Duodenal mucosa (tissue), 2 donors: ENCODE results near the gene BCO1.
A peak's percentile ranks its signal among the peaks of the same experiment; 100 is the strongest.

ENCODE experiments used
- H3K27ac ChIP-seq: one replicate; pipeline ENCODE4 v1.7.0; 2013; ENCODE audit warnings: low read depth, low read length
- H3K27me3 ChIP-seq, 2 donors: one replicate each; pipeline ENCODE4 v1.7.0; 2013; ENCODE audit warnings: low read length in 2 of 2, control low read depth in 1 of 2; ENCODE audit not compliant: insufficient read depth in 2 of 2, control insufficient read depth in 1 of 2
- H3K36me3 ChIP-seq, 2 donors: one replicate each; pipeline ENCODE4 v1.7.0; 2013; ENCODE audit warnings: low read length in 2 of 2, control low read depth in 1 of 2; ENCODE audit not compliant: insufficient read depth in 2 of 2, control insufficient read depth in 1 of 2
- H3K4me1 ChIP-seq, 2 donors: one replicate each; pipeline ENCODE4 v1.7.0; 2013; ENCODE audit warnings: low read length in 2 of 2, control low read depth in 1 of 2; ENCODE audit not compliant: insufficient read depth in 2 of 2, control insufficient read depth in 1 of 2
- H3K4me3 ChIP-seq, 2 donors: one replicate each; pipeline ENCODE4 v1.7.0; 2013; ENCODE audit warnings: low read length in 2 of 2, low read depth in 1 of 2
- H3K9ac ChIP-seq, 2 donors: one replicate each; pipeline ENCODE4 v1.7.0; 2013; ENCODE audit warnings: low read length in 2 of 2, low read depth in 1 of 2
- H3K9me3 ChIP-seq, 2 donors: one replicate each; pipeline ENCODE4 v1.7.0; 2013; ENCODE audit warnings: low read length in 2 of 2, control low read depth in 1 of 2; ENCODE audit not compliant: control insufficient read depth in 1 of 2

Gene BCO1

DNA sequence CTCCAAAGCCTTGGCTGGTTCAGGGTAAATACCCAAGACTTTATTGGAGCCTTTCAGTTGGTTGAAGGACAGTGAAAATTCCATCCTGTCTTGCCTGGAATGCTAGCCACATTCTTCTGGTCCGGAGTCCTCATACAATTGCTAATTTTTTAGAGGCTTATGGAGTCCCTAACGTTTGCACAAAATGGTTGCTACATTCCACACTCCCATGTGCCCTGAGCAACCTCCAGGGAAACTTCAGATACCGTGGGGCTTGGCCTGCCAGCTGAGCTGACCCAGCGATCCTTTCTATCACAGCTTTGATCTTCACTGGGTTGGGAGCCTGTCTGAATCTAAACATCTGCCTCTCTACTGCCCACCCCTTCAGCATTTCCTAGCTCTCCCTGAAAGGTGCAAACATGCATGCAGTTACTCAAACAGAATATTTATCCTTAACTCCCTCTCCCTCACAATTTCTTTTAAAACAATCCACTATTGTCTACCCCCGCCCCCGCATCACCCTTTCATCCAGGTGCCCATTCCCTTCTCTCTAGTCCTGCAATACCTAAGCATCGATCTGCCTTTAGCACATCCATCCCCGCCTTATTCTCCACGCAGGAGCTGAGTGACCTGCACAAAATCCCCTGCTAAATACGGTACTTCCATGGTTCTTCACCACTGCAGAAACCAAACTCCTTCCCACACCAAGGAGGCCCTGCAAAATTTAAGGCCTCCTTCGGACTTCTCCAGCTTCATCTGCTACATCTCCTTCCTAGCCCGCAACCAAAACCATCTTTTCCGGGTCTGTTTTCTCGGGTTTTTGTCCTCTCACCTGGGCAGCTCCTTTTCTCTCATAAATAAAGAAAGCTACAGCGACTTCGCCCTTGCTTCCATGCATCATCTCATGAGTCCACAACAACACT lies 75.5 kb downstream of the BCO1 start:
- peaks cover 19 to 20% of the 10 kb centered on the region in 2 donors for H3K4me1 ChIP-seq
- H3K27ac ChIP-seq: no peak overlapping the region
- H3K36me3 ChIP-seq: peaks cover 0 to 4% of the 10 kb centered on the region in 2 donors
- H3K4me3 ChIP-seq: peak overlapping the region; percentile 80 to 93
- H3K9ac ChIP-seq: peak overlapping the region; percentile 45 to 82
- H3K27me3 ChIP-seq: no peaks in the 10 kb centered on the region
- H3K9me3 ChIP-seq: no peaks in the 10 kb centered on the region

DNA sequence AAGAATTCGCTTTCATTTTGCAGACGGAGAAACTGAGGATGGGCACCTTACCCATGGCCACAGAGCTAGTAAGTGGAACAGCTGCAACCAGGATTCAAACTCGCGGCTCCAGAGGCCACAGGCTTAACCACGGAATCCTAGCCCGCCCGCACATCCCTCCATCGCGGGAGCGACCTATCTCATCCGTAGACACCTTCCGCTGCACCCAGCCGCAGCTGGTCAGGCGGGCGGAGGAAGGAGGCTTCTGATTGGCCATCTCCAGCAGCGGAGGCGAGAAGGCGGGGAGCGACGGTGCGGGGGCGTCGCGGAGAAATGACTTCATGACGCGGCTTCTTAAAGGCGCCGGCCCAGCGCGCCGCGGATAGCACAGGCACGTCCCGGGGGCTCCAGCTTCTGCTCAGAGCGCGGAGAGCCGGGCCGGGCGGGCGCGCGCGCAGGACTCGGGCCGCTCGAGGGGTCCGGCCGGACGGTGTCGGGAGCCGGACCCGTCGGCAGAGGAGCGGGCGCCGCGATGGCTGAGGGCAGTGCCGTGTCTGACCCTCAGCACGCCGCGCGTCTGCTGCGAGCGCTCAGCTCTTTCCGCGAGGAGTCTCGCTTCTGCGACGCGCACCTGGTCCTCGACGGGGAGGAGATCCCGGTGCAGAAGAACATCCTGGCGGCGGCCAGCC lies 76.2 kb downstream of the BCO1 start, which contains the start of gene GAN:
Gene GAN, plus strand, starts transcription at position 360 of the 668 bp plus-strand sequence. Its CDS starts 152 bp downstream, at position 512.
- Histone ChIP-seq H3K4me3 (peak within 1 kb of the TSS; percentile 80 to 93), H3K9me3 (no peaks in the 10 kb centered on the region), H3K27ac (peak within 1 kb of the TSS; percentile 83), H3K4me1 (peaks cover 20 to 25% of the 10 kb centered on the region in 2 donors), H3K27me3 (no peaks in the 10 kb centered on the region), H3K36me3 (peaks cover 0 to 4% of the 10 kb centered on the region in 2 donors), H3K9ac (peak within 1 kb of the TSS; percentile 80 to 82)

DNA sequence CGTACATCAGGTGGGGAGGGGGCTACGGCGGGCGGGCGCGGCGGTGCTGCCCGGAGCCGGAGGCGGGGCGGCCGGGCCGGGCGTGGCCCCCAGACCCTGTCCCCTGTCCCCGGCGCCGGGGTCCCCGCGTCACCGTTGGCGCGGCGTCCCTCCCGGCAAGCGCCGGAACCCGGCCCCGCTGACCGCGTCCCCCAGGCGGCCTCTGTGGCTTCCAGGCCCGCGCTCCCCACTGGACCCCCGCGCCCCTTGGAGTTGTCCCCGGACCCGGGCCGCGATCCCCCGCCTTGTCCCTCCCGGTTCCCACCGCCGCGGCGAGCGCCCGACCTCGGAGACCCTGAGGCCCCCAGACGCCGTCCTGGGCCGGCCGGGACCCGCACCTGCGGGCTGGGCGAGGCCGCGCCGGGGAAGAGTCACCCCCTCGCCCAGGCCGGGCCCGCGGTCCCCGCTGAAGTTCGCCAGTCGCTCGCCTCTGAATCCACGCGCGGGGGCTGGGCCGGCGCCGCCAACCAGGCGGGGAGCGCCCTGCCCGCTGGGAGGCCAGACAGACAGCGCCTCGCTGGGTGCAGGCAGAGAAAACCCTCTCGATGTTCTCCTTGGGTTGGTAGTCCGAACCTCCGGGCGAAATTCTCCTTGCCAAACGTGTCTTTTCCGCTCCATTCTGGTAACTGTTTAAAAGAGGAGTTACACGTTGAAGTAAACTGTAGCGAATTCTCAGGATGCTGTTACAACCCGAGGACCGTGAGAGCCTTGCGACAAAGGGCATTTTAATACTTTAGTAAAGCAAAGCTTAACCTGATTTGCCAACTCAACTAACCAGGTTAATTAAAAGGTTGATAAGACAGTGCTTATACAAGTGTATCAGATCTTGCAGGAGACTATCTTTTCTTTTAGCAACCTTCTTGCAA lies 77.0 kb downstream of the BCO1 start:
- H3K4me3 ChIP-seq: peak overlapping the region; percentile 80 to 93
- peak overlapping the region; percentile 83 for H3K27ac ChIP-seq
- H3K9me3 ChIP-seq: no peaks in the 10 kb centered on the region
- H3K36me3 ChIP-seq: peaks cover 0 to 4% of the 10 kb centered on the region in 2 donors
- no peaks in the 10 kb centered on the region for H3K27me3 ChIP-seq
- H3K4me1 ChIP-seq: peaks cover 20 to 28% of the 10 kb centered on the region in 2 donors
- H3K9ac ChIP-seq: peak overlapping the region; percentile 80 to 82

DNA sequence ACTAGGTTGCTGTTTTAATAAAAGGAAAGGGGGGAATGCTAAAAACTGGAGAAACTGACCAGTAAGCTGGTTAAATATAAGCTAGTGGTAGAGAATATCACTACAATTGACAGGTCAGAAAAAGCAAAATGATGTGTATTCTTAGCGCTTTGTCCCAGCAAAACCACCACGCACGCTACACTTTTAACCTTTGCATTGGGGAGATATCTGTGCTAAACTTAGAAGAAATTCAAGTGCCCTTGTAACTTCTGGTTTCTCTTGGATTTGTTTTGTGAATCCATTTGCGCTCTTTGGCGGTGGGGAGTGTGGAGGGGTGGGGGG lies 77.6 kb downstream of the BCO1 start:
- peak overlapping the region; percentile 80 to 93 for H3K4me3 ChIP-seq
- no peaks in the 10 kb centered on the region for H3K27me3 ChIP-seq
- peak overlapping the region; percentile 80 to 82 for H3K9ac ChIP-seq
- H3K27ac ChIP-seq: no peak overlapping the region
- peaks cover 20 to 27% of the 10 kb centered on the region in 2 donors for H3K4me1 ChIP-seq
- H3K36me3 ChIP-seq: peaks cover 0 to 4% of the 10 kb centered on the region in 2 donors
- H3K9me3 ChIP-seq: no peaks in the 10 kb centered on the region

DNA sequence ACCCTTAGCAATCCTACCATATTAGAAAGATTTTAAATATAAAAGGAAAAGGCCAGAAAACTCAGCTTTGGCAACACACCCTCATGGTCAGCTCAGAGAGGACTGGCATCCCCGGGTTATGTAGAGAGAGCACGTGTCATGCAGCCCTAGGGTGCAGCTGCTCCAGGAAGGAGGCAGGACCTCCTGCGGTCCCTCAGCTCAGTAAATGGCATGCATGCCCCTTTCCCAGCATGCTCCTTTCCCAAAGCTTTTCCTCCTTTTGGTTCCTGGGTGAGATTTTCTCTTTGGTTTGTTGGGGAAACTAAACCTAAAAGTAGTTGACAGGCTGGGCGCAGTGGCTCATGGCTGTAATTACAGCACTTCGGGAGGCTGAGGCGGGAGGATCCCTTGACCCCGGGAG lies 80.2 kb downstream of the BCO1 start:
- Histone ChIP-seq H3K4me1 (peaks cover 10 to 18% of the 10 kb centered on the region in 2 donors), H3K36me3 (peaks cover 0 to 2% of the 10 kb centered on the region in 2 donors), H3K9me3 (no peaks in the 10 kb centered on the region), H3K27me3 (no peaks in the 10 kb centered on the region), H3K27ac (no peak overlapping the region), H3K9ac (no peak overlapping the region), H3K4me3 (no peak overlapping the region)

DNA sequence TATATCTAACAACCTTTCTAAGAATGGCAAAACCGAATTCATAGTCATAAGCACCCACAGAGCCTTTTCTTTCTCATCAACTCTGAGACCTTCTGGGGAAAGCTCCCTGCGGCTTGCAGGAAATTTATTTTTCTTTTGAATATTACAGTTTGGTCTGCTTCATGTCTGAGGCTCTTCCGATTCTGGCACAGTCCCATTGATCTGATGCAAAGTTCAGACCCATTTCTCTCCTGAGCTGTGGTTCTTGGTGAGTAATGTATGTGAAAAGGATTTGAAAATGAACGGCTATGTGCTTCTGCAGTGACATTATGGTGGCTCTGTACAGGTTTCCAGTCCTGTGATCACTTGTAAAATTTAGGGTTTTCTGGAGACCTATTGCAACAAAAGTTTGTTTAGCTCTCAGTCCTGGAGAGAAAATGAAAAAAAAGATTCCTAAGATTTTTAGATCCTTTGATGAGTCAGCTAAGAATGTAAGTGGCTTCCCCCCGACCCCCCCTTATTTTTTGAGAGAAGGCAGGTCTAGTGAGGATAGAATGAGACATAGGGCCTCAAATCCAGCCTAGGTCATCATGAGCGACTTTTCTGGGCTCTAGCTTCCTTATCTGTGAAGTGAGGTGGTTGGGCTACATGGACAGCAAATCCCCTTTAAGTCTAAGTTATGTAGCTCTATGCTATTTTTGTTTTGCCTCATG lies 80.9 kb downstream of the BCO1 start:
- Histone ChIP-seq H3K4me1 (peaks cover 5 to 14% of the 10 kb centered on the region in 2 donors), H3K9ac (no peak overlapping the region), H3K4me3 (no peak overlapping the region), H3K27me3 (no peaks in the 10 kb centered on the region), H3K27ac (no peak overlapping the region), H3K36me3 (peaks cover 0 to 2% of the 10 kb centered on the region in 2 donors), H3K9me3 (no peaks in the 10 kb centered on the region)

DNA sequence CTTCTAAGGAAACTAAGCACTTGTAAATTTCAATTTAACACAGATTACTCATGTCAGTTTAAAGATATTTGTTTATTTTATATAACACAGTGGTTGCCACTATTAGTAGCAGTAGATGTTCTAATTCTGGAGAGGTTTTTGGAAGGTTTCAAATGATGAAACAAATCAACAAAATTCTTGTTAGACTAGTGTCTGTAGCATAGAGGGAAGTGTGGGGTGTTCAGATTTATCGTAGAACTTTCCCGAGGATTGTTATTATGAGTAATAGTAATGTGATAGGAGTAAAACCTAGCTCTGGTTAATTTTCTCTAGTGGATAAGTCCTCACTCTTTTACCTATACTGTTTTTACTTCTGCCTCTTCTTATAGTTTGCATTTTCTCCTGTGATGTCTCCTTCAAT lies 82.5 kb downstream of the BCO1 start:
- Histone ChIP-seq H3K4me3 (no peak overlapping the region), H3K4me1 (peaks cover 2 to 11% of the 10 kb centered on the region in 2 donors), H3K27ac (no peak overlapping the region), H3K27me3 (no peaks in the 10 kb centered on the region), H3K9me3 (no peaks in the 10 kb centered on the region), H3K36me3 (peaks cover 0 to 5% of the 10 kb centered on the region in 2 donors), H3K9ac (no peak overlapping the region)

DNA sequence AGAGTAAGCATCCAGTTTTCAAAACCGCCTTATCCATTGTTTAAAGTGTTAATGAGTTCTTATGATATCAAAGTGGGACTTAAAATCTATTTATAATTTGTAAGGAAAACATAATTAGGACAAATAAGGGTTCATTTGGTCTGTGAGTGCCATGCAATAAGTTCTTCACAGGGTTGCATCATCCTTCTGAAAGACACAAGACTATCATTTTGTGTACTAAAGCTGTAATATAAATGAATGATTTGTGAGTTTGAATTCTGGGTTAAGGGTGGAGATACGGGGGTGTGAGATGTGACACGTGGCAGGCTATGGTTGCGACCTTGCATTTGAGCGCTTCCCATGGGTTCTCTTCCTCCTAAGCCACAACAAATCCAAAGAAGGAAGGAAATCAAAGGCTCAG lies 83.0 kb downstream of the BCO1 start:
- H3K4me3 ChIP-seq: no peak overlapping the region

DNA sequence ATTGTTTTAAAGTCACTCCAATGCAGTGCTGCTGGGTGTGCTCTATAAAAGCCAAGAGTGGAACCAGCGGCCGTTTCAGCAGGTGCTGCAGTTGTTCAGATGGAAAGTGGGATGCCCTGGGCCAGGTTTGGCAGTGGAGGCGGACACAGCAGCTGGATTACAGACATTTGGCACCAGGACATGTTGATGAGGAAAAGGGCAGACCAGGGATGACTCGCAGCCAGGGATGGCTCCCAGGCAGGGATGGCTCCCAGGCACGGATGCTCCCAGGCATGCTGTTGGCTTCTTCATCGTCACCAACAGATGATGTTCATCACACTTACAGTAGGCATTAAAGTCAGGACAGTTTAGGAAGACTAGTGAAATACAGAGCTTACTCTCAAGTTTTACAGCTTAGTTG lies 86.3 kb downstream of the BCO1 start:
- no peaks in the 10 kb centered on the region for H3K27me3 ChIP-seq
- H3K27ac ChIP-seq: no peak overlapping the region
- no peaks in the 10 kb centered on the region for H3K9me3 ChIP-seq
- peaks cover 0 to 7% of the 10 kb centered on the region in 2 donors for H3K36me3 ChIP-seq
- H3K4me1 ChIP-seq: peaks cover 0 to 3% of the 10 kb centered on the region in 2 donors
- no peak overlapping the region for H3K9ac ChIP-seq
- H3K4me3 ChIP-seq: no peak overlapping the region

More for the DNA sequence above, 83.0 kb downstream of the BCO1 start:
- Histone ChIP-seq H3K27ac (no peak overlapping the region), H3K9me3 (no peaks in the 10 kb centered on the region), H3K9ac (no peak overlapping the region), H3K4me1 (peaks cover 0 to 10% of the 10 kb centered on the region in 2 donors), H3K36me3 (peaks cover 0 to 6% of the 10 kb centered on the region in 2 donors), H3K27me3 (no peaks in the 10 kb centered on the region)
